T47D (cell line): ENCODE data around the gene DHRS1.

Experiments used
- DNase-seq, 2 experiments: peaks; one replicate each; pipeline versions ENCODE4 v3.0.0 to v3.0.0-alpha.2; 2011 to 2012; ENCODE audit warnings: low read depth in 1 of 2, low spot score in 1 of 2
- JUND ChIP-seq: IDR thresholded peaks from 2 replicates; pipeline ENCODE4 v1.6.1; 2012; ENCODE audit warnings: low read depth
- in situ Hi-C: cut with HindIII; loops from 2 replicates; pipeline ENCODE4 v1.10.0; 2016; ENCODE audit warnings: low sequenced_read_pairs, low pct_unique_long_range_greater_than_20kb

Gene DHRS1

GRCh38 chr14:24269910-24270536 lies 29.6 kb downstream of the DHRS1 start:
- no peak for TF ChIP-seq JUND
- DNase-seq: no peak
- in situ Hi-C loops: no loop called here

GRCh38 chr14:24269368-24269767 lies 30.2 kb downstream of the DHRS1 start:
- no peak for DNase-seq
- no peak for TF ChIP-seq JUND
- in situ Hi-C loops: no loop called here

GRCh38 chr14:24268225-24268624 lies 31.4 kb downstream of the DHRS1 start:
- DNase-seq: no peak
- in situ Hi-C loops: no loop called here
- no peak for TF ChIP-seq JUND

- TF ChIP-seq JUND: no peak
- no peak for DNase-seq
- in situ Hi-C loops: no loop called here
These were observed 32.1 kb downstream of the DHRS1 start for GRCh38 chr14:24267516-24267915.

GRCh38 chr14:24266344-24267244 lies 33.0 kb downstream of the DHRS1 start:
- TF ChIP-seq JUND: no peak
- in situ Hi-C loops: no loop called here
- DNase-seq: no peak

- no peak for TF ChIP-seq JUND
- in situ Hi-C loops: no loop called here
- peak in 1 of 2 experiments; percentile 3 for DNase-seq
These were observed 35.3 kb downstream of the DHRS1 start for GRCh38 chr14:24264298-24264697.

GRCh38 chr14:24263848-24264247 lies 35.7 kb downstream of the DHRS1 start:
- in situ Hi-C loops: no loop called here
- DNase-seq: peak; percentile 42 to 83
- no peak for TF ChIP-seq JUND

GRCh38 chr14:24262821-24263733 lies 36.5 kb downstream of the DHRS1 start, which contains the start of gene TGM1:
TSS of gene TGM1 (minus strand) at chr14:24263177. CDS start at chr14:24262352, 825 bp downstream.
- in situ Hi-C loops: no loop called here
- no peak for TF ChIP-seq JUND
- peak in 1 of 2 experiments; percentile 49 for DNase-seq

- DNase-seq: no peak
- in situ Hi-C loops: no loop called here
- TF ChIP-seq JUND: no peak
These were observed 37.6 kb downstream of the DHRS1 start for GRCh38 chr14:24261969-24262327.

GRCh38 chr14:24261256-24261968 lies 38.2 kb downstream of the DHRS1 start:
- in situ Hi-C loops: no loop called here
- no peak for DNase-seq
- TF ChIP-seq JUND: no peak

GRCh38 chr14:24260780-24261157 lies 38.8 kb downstream of the DHRS1 start:
- TF ChIP-seq JUND: no peak
- in situ Hi-C loops: no loop called here
- DNase-seq: no peak
